ENCODE measurements around the gene CHMP2A. TPM values are rescaled to one million over a fixed set of nuclear protein-coding genes. Genes with fewer than 3 reads are reported as not detected.

CHMP2A gene
- total RNA-seq, 2 donors from 2014 or later, result 102 to 126 TPM

Small RNA genes within 50 kb of the gene (microRNA-seq; reads per million reads assigned to microRNA genes)
- gene MIR6807, result 0.59 reads per million

Small RNA genes within 50 kb of the gene (small RNA-seq; reads per million reads assigned to genes)
- 0 reads per million in 2 donors for gene MIR6807
- gene RN7SL525P, result 0 reads per million in 2 donors

Other genes starting within 250 kb of the CHMP2A start
- gene ERVK3-1, start 249.7 kb downstream of the CHMP2A start, total RNA-seq, result 10 to 100 TPM; 40.1 to 54.5 TPM
- 1 to 10 TPM; 2.7 to 4.1 TPM for gene ZSCAN22, start 228.1 kb downstream of the CHMP2A start, total RNA-seq
- gene A1BG, start 201.6 kb downstream of the CHMP2A start, total RNA-seq, result 10 to 100 TPM in 1 of 2 donors, 1 to 10 TPM in 1; 5.6 to 25.6 TPM
- gene ZNF497, start 192.4 kb downstream of the CHMP2A start, total RNA-seq, result 10 to 100 TPM in 1 of 2 donors, 1 to 10 TPM in 1; 6.6 to 11.0 TPM
- 10 to 100 TPM; 12.2 to 15.7 TPM for gene ZNF837, start 174.1 kb downstream of the CHMP2A start, total RNA-seq
- 1,000 to 10,000 TPM; 1,184 to 2,289 TPM for gene RPS5, start 167.8 kb downstream of the CHMP2A start, total RNA-seq
- 1 to 10 TPM in 1 of 2 donors, under 1 TPM in 1; 0.62 to 7.0 TPM for gene RNF225, start 159.4 kb downstream of the CHMP2A start, total RNA-seq
- 10 to 100 TPM; 10.8 to 19.4 TPM for gene ZNF584, start 146.5 kb downstream of the CHMP2A start, total RNA-seq
- 10 to 100 TPM in 1 of 2 donors, 1 to 10 TPM in 1; 8.1 to 12.2 TPM for gene ZNF132, start 115.0 kb downstream of the CHMP2A start, total RNA-seq
- 10 to 100 TPM; 10.8 to 16.4 TPM for gene ZNF324B, start 103.5 kb downstream of the CHMP2A start, total RNA-seq
- gene ZNF324, start 88.0 kb downstream of the CHMP2A start, total RNA-seq, result 10 to 100 TPM; 22.9 to 27.1 TPM
- 10 to 100 TPM; 37.8 to 38.0 TPM for gene ZNF446, start 78.8 kb downstream of the CHMP2A start, total RNA-seq
- 10 to 100 TPM in 1 of 2 donors, 1 to 10 TPM in 1; 6.6 to 20.7 TPM for gene SLC27A5, start 43.1 kb downstream of the CHMP2A start, total RNA-seq
- gene ZBTB45, start 35.3 kb downstream of the CHMP2A start, total RNA-seq, result 10 to 100 TPM; 22.0 to 24.0 TPM
- gene TRIM28, start 11.0 kb downstream of the CHMP2A start, total RNA-seq, result 100 to 1,000 TPM; 237 to 374 TPM
- gene UBE2M, start 3.5 kb upstream of the CHMP2A start, total RNA-seq, result 10 to 100 TPM; 27.7 to 44.2 TPM
- gene MZF1, start 18.2 kb upstream of the CHMP2A start, total RNA-seq, result 10 to 100 TPM; 47.5 to 67.3 TPM

Data from prostate gland (tissue), 2 donors.